Stimulated activated CD4-positive, alpha-beta T cell treated with anti-CD3 and anti-CD28 coated beads, TNF-alpha, amount 100 ng/mL, for 24 hours (primary cell): ENCODE measurements around the gene ATP8A1.

Experiments used
- DNase-seq, 3 experiments: peaks; one replicate each; pipeline ENCODE4 v3.0.0-alpha.2; 2020; ENCODE audit warnings: low read depth in 3 of 3

The ATP8A1 gene

GRCh38 chr4:42649870-42650269, 7.0 kb downstream of the ATP8A1 start:
- DNase-seq = no peak

GRCh38 chr4:42646999-42647541, 9.8 kb downstream of the ATP8A1 start:
- DNase-seq = no peak

GRCh38 chr4:42646013-42646784, 10.7 kb downstream of the ATP8A1 start:
- DNase-seq = no peak

- no peak for DNase-seq
Measured at GRCh38 chr4:42644897-42645296, 12.0 kb downstream of the ATP8A1 start.

GRCh38 chr4:42643685-42644084, 13.2 kb downstream of the ATP8A1 start:
- no peak for DNase-seq

GRCh38 chr4:42642845-42643615, 13.9 kb downstream of the ATP8A1 start:
- no peak for DNase-seq

- DNase-seq = no peak
Measured at GRCh38 chr4:42642101-42642797, 14.7 kb downstream of the ATP8A1 start.

- no peak for DNase-seq
Measured at GRCh38 chr4:42641656-42642055, 15.2 kb downstream of the ATP8A1 start.

GRCh38 chr4:42641161-42641560, 15.7 kb downstream of the ATP8A1 start:
- DNase-seq = no peak

- DNase-seq = no peak
Measured at GRCh38 chr4:42640613-42641012, 16.3 kb downstream of the ATP8A1 start.

GRCh38 chr4:42638993-42639392, 17.9 kb downstream of the ATP8A1 start:
- no peak for DNase-seq

- no peak for DNase-seq
Measured at GRCh38 chr4:42638321-42638720, 18.6 kb downstream of the ATP8A1 start.

- DNase-seq = no peak
Measured at GRCh38 chr4:42637867-42638266, 19.0 kb downstream of the ATP8A1 start.

- DNase-seq = no peak
Measured at GRCh38 chr4:42637104-42637503, 19.8 kb downstream of the ATP8A1 start.

GRCh38 chr4:42636645-42636949, 20.3 kb downstream of the ATP8A1 start:
- no peak for DNase-seq

- no peak for DNase-seq
Measured at GRCh38 chr4:42633605-42634388, 23.1 kb downstream of the ATP8A1 start.

- no peak for DNase-seq
Measured at GRCh38 chr4:42632653-42633382, 24.1 kb downstream of the ATP8A1 start.

- DNase-seq = no peak
Measured at GRCh38 chr4:42630908-42631307, 26.0 kb downstream of the ATP8A1 start.

GRCh38 chr4:42628740-42629139, 28.2 kb downstream of the ATP8A1 start:
- DNase-seq = no peak

- peak; percentile 3 to 24 (median 4) for DNase-seq
Measured at GRCh38 chr4:42627885-42628646, 28.8 kb downstream of the ATP8A1 start.
